ENCODE data around the gene CLPSL2.
A peak's percentile ranks its signal among the peaks of the same experiment; 100 is the strongest.
"Not testable (repeated sequence)": the region's sequence is repeated elsewhere in the genome, so short reads cannot be mapped to it uniquely, and the experiment has no call there.

The CLPSL2 gene, protein sequence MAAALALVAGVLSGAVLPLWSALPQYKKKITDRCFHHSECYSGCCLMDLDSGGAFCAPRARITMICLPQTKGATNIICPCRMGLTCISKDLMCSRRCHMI

DNA sequence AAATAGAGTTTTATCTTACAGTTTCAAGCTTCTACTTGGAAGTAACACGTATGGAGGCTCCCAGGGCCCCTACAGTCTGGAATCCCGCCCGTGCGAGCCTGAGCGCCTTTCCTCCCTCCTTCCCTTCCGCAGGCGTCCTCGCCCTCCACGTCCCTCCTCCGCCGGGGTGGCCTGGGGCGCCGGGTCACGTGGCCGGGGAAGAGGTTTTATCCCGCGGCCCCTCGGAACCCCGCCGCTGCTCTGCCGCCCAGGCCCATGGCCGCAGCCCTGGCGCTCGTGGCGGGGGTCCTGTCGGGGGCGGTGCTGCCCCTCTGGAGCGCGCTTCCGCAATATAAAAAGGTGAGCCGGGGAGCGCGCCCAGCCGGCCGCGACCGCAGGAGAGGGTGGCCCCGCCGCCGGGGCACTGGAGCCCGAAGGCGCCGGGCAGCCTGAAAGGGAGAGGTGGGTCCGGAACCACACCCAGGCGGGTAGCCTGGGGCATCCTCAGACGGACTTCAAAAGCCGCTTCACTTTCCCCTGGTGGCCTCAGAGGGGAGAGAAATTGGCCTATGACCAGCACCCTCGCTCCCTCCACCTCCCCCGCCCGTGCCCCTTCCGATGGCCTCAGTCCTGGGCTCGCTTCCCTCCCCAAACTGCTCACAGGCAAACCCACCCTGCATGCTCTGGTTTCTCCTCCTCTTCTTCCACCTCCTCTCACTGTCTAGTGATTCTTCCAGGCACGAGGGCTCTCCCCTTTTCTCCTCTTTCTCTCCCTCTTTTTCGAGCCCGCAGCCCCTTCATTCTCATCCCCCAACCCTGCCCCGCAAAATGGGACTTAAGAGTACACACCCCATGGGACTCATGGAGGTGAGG lies at the start of gene CLPSL2:
Gene CLPSL2 (plus strand): TSS at position 235 of the 852 bp plus-strand sequence. CDS start 21 bp downstream, at position 256.
- no peak for DNase-seq

DNA sequence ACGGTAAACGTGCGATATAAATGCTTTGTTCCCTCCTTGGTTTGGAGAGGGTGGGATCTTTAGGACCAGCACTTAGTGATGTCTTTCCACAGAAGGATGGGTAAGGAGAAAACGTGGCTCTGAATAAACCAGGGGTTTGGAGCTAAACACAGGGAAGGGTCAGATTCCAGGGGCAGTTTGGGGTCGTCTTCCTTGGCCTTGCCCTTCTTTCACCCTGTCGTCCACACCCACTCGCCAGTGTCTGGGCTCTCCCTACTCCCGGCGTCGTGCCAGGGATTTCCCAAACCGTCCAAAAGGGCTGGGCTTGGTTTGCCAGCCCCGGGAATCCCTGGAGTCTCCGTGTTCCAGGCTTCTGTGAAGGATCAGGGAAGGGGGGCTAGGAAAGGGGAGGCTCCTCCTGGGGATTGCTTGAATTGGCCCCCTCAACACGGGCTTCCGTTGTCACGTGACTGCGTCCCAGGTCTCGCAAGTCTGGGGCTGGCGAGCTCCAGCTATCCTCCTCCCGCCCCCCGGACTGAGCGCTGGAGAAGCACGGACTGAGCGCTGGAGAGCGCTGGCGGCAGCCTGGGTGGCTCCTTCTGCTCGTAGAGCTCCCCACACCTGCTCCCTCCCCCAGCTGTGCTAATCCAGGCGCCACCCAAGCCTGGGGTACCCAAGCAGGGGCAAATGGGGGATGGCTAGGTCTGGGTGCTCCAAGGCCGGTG lies 49.0 kb upstream of the CLPSL2 start:
- DNase-seq: no peak

- DNase-seq: peak; percentile 96
These were observed 48.3 kb upstream of the CLPSL2 start for GRCh38 chr6:35727935-35728682.

GRCh38 chr6:35728683-35729678 lies 47.4 kb upstream of the CLPSL2 start:
- no peak for DNase-seq

- no peak for DNase-seq
These were observed 46.7 kb upstream of the CLPSL2 start for GRCh38 chr6:35729722-35730121.

- DNase-seq: no peak
These were observed 45.5 kb upstream of the CLPSL2 start for GRCh38 chr6:35730745-35731413.

DNA sequence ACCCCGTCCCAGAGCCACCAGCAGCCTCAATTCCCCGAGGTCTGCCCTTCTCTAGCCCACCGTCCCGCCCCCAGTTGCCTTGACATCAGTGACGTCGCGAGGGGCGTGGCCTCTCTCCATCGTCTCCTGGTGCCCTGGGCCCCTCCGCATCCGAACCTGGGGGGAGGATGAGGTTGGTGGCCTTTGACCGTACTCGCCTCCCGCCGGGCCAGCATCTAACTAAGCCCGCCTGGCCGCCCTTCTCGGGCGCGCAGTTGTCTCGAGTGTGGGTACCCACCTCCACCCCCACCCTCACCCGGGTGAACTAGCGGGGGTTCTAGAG lies 45.0 kb upstream of the CLPSL2 start:
- no peak for DNase-seq

- DNase-seq: peak; percentile 88
These were observed 44.5 kb upstream of the CLPSL2 start for GRCh38 chr6:35731736-35732532.

DNA sequence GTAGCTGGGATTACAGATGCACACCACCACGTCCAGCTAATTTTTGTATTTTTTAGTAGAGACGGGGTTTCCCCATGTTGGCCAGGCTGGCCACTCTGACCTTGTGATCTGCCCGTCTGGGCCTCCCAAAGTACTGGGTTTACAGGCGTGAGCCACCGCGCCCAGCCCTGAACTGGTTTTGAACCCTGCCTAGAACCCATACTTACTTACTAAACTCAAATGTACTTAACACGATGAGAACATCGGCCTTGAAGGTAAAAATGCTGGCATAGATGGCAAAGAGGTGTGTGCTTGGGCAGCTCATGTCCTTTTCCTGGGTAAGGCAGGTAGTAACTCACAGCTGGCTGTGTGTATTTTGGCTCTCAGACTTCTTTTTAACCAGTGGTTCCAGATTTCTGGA lies 42.8 kb upstream of the CLPSL2 start:
- DNase-seq: no peak

DNA sequence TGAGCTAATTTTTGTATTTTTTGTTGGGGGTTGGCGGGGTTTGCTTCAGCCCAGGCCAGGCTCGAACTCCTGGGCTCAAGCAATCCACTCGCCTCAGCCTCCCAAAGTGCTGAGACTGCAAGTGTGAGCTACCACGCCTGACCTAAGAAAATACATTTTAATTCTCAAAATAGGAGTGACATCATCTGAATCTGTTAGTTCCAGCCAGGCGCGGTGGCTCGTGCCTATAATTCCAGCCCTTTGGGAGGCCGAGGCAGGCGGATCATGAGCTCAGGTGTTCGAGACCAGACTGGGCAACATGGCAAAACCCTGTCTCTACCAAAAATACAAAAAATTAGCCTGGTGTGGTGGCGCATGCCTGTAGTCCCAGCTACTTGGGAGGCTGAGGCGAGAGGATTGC lies 42.1 kb upstream of the CLPSL2 start:
- not testable (repeated sequence) for DNase-seq

GRCh38 chr6:35735452-35735851 lies 40.9 kb upstream of the CLPSL2 start:
- DNase-seq: no peak

DNA sequence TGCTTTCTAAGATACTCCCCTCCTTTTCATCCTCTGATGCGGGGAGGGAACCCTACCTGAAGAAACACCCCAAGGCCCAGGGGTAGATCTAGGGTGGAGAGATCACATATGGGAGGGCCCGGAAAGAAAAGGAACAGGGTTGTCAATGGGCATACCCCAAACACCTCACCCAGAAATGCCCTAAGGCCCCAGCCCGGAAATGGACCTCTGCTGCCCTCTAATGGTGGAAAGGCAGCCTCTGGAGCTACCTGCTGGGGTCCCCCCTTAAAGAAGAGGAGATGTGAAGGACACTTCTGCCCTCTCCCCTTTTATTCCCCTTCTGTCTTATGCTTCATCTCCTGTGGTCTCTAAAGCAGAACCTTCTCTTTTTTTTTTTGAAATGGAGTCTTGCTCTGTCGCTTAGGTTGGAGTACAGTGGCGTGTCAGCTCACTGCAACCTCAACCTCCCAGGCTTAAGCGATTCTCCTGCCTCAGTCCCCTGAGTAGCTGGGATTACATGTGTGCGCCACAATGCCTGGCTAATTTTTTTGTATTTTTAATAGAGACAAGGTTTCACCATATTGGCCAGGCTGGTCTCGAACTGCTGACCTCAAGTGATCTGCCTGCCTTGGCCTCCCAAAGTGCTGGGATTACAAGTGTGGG lies 40.0 kb upstream of the CLPSL2 start:
- DNase-seq: no peak

DNA sequence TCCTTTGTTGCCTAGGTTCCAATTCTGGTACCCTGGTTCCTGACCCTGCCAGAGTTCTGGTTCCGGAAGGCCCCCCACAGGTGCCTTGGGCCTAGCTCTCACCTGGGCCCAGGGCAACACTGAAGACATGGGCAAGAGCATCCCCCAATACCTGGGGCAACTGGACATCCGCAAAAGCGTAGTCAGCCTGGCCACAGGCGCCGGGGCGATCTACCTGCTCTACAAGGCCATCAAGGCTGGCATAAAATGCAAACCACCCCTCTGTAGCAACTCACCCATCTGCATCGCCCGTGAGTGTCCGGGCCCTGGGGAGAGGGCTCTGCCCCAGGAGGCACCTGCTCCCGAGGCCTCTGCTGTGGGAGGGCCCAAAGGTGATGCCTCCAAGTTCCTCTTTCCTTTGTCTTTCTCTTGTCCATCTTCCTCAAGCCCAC lies 39.4 kb upstream of the CLPSL2 start, which contains the start of gene ARMC12:
Gene ARMC12 (plus strand): TSS at position 51 of the 431 bp plus-strand sequence. CDS start 77 bp downstream, at position 128.
- DNase-seq: no peak

GRCh38 chr6:35737413-35738211 lies 38.8 kb upstream of the CLPSL2 start:
- DNase-seq: no peak

- DNase-seq: no peak
These were observed 36.5 kb upstream of the CLPSL2 start for GRCh38 chr6:35739645-35740524.

GRCh38 chr6:35742842-35743241 lies 33.6 kb upstream of the CLPSL2 start:
- no peak for DNase-seq

GRCh38 chr6:35745509-35745908 lies 30.9 kb upstream of the CLPSL2 start:
- no peak for DNase-seq

GRCh38 chr6:35746516-35746915 lies 29.9 kb upstream of the CLPSL2 start:
- DNase-seq: no peak
